H9 (cell line): ENCODE measurements around the gene RASL12. TPM values are rescaled to one million over a fixed set of nuclear protein-coding genes. Genes with fewer than 3 reads are reported as not detected.

ENCODE experiments used
- DNase-seq: peaks from one replicate; pipeline ENCODE4 v3.0.0-alpha.2; 2017
- H2AFZ ChIP-seq: one replicate; pipeline ENCODE4 v1.6.1; 2013; ENCODE audit warnings: mild to moderate bottlenecking, low read length, control low read depth, moderate library complexity
- H2AK5ac ChIP-seq: 2 replicates; pipeline ENCODE4 v1.6.1; 2013; ENCODE audit warnings: low read length, control low read depth, mixed read lengths; ENCODE audit not compliant: insufficient read length
- H2BK120ac ChIP-seq: one replicate; pipeline ENCODE4 v1.6.1; 2013; ENCODE audit warnings: low read depth, mild to moderate bottlenecking, low read length, control low read depth, inconsistent platforms; ENCODE audit not compliant: poor library complexity, severe bottlenecking
- H2BK12ac ChIP-seq: 2 replicates; pipeline ENCODE4 v1.6.1; 2013; ENCODE audit warnings: low read length, control low read depth, mixed read lengths, low read depth; ENCODE audit not compliant: insufficient read length
- H2BK15ac ChIP-seq: 2 replicates; pipeline ENCODE4 v1.6.1; 2013; ENCODE audit warnings: low read depth, low read length, control low read depth
- H2BK20ac ChIP-seq: one replicate; pipeline ENCODE4 v1.6.1; 2013; ENCODE audit warnings: low read depth, mild to moderate bottlenecking, low read length, control low read depth, inconsistent platforms; ENCODE audit not compliant: poor library complexity, severe bottlenecking
- H2BK5ac ChIP-seq: 2 replicates; pipeline ENCODE4 v1.6.1; 2013; ENCODE audit warnings: low read length, control low read depth, mixed read lengths; ENCODE audit not compliant: insufficient read length
- H3K14ac ChIP-seq: 2 replicates; pipeline ENCODE4 v1.6.1; 2013; ENCODE audit warnings: low read length, control low read depth; ENCODE audit not compliant: insufficient read depth
- H3K18ac ChIP-seq: 2 replicates; pipeline ENCODE4 v1.6.1; 2013; ENCODE audit warnings: low read depth, mild to moderate bottlenecking, mixed read lengths, low read length, control low read depth; ENCODE audit not compliant: insufficient read length
- H3K23ac ChIP-seq: 2 replicates; pipeline ENCODE4 v1.6.1; 2013; ENCODE audit warnings: low read length, control low read depth, mixed read lengths, low read depth; ENCODE audit not compliant: insufficient read length
- H3K23me2 ChIP-seq: 2 replicates; pipeline ENCODE4 v1.6.1; 2013; ENCODE audit warnings: low read depth, mild to moderate bottlenecking, mixed read lengths, low read length, control low read depth; ENCODE audit not compliant: insufficient read length, poor library complexity, severe bottlenecking
- H3K27ac ChIP-seq: 2 replicates; pipeline ENCODE4 v1.5.1; 2013; ENCODE audit warnings: low read length, control low read depth, mixed read lengths, low read depth; ENCODE audit not compliant: insufficient read length
- H3K27me3 ChIP-seq: 2 replicates; pipeline ENCODE4 v1.6.1; 2013; ENCODE audit warnings: low read length, control low read depth, inconsistent platforms; ENCODE audit not compliant: insufficient read depth
- H3K4ac ChIP-seq: 2 replicates; pipeline ENCODE4 v1.6.1; 2013; ENCODE audit warnings: low read depth, mild to moderate bottlenecking, control low read depth, inconsistent platforms, low read length, moderate library complexity
- H3K4me1 ChIP-seq: 2 replicates; pipeline ENCODE4 v1.6.1; 2013; ENCODE audit warnings: low read length, control low read depth, inconsistent platforms; ENCODE audit not compliant: insufficient read depth
- H3K4me2 ChIP-seq: 2 replicates; pipeline ENCODE4 v1.6.1; 2013; ENCODE audit warnings: low read length, control low read depth, mixed read lengths; ENCODE audit not compliant: insufficient read length, insufficient read depth
- H3K56ac ChIP-seq: 2 replicates; pipeline ENCODE4 v1.6.1; 2013; ENCODE audit warnings: low read depth, mild to moderate bottlenecking, mixed read lengths, low read length, control low read depth; ENCODE audit not compliant: insufficient read length
- H3K79me1 ChIP-seq: 2 replicates; pipeline ENCODE4 v1.6.1; 2013; ENCODE audit warnings: low read depth, mild to moderate bottlenecking, moderate library complexity, low read length, control low read depth, inconsistent platforms; ENCODE audit not compliant: insufficient read depth, poor library complexity, severe bottlenecking
- H3K79me2 ChIP-seq: 2 replicates; pipeline ENCODE4 v1.6.1; 2013; ENCODE audit warnings: low read length, control low read depth, inconsistent platforms; ENCODE audit not compliant: insufficient read depth
- H3K9ac ChIP-seq: 2 replicates; pipeline ENCODE4 v1.6.1; 2013; ENCODE audit warnings: low read length, control low read depth, mixed read lengths; ENCODE audit not compliant: insufficient read length; ENCODE audit errors: extremely low read depth
- H3K9me3 ChIP-seq: one replicate; pipeline ENCODE4 v1.6.1; 2013; ENCODE audit warnings: low read depth, low read length, inconsistent platforms; ENCODE audit not compliant: control insufficient read depth
- H3T11ph ChIP-seq: one replicate; pipeline ENCODE4 v1.6.1; 2013; ENCODE audit warnings: mild to moderate bottlenecking, low read length, control low read depth, inconsistent platforms
- H4K20me1 ChIP-seq: one replicate; pipeline ENCODE4 v1.6.1; 2013; ENCODE audit not compliant: control insufficient read depth, insufficient read length, insufficient read depth
- H4K5ac ChIP-seq: 2 replicates; pipeline ENCODE4 v1.6.1; 2013; ENCODE audit warnings: low read depth, mild to moderate bottlenecking, mixed read lengths, low read length, control low read depth; ENCODE audit not compliant: insufficient read length
- H4K8ac ChIP-seq: replicated peaks from 2 replicates; pipeline ENCODE4 v1.6.1; 2013; ENCODE audit warnings: low read length, control low read depth, mixed read lengths, low read depth; ENCODE audit not compliant: insufficient read length
- H4K91ac ChIP-seq: 2 replicates; pipeline ENCODE4 v1.6.1; 2013; ENCODE audit warnings: low read depth, mild to moderate bottlenecking, moderate library complexity, mixed read lengths, low read length, control low read depth; ENCODE audit not compliant: insufficient read length
- H3K27ac Mint-ChIP-seq, 3 experiments: 2 replicates in 2 of 3; 3 replicates in 1 of 3; pipeline ENCODE4 v1.8.0; 2020 to 2021; ENCODE audit warnings: mixed read lengths in 3 of 3, mild to moderate bottlenecking in 1 of 3, moderate library complexity in 1 of 3
- H3K27me3 Mint-ChIP-seq: 2 replicates; pipeline ENCODE4 v1.8.0; 2021; ENCODE audit warnings: low read depth, mild to moderate bottlenecking, moderate library complexity, mixed read lengths
- H3K36me3 Mint-ChIP-seq, 3 experiments: 2 replicates in 2 of 3; 3 replicates in 1 of 3; pipeline ENCODE4 v1.8.0; 2020 to 2021; ENCODE audit warnings: low read depth in 3 of 3, mixed read lengths in 3 of 3; ENCODE audit not compliant: insufficient read depth in 1 of 3
- H3K4me1 Mint-ChIP-seq, 2 experiments: 2 replicates each; pipeline ENCODE4 v1.8.0; 2020; ENCODE audit warnings: mixed read lengths in 2 of 2
- H3K4me3 Mint-ChIP-seq, 2 experiments: 2 replicates in 1 of 2; 3 replicates in 1 of 2; pipeline ENCODE4 v1.8.0; 2020 to 2021; ENCODE audit warnings: mild to moderate bottlenecking in 2 of 2, mixed read lengths in 2 of 2, moderate library complexity in 1 of 2
- H3K9me3 Mint-ChIP-seq, 2 experiments: 2 replicates in 1 of 2; 3 replicates in 1 of 2; pipeline ENCODE4 v1.8.0; 2020; ENCODE audit warnings: mild to moderate bottlenecking in 2 of 2, mixed read lengths in 2 of 2, moderate library complexity in 1 of 2
- CTCF ChIP-seq: fragments of 200-600 bp; sonication (generic); conservative IDR thresholded peaks from 3 replicates; pipeline ENCODE4 v1.8.0; 2021; ENCODE audit warnings: antibody characterized with exemption, mild to moderate bottlenecking
- WGBS: extraction: QIAGEN DNeasy Blood & Tissue Kit; methylation state at CpG from one replicate; pipeline ENCODE4 v1.1.7; 2013; ENCODE audit warnings: missing lambda C conversion rate, low lambda C conversion rate, mixed read lengths; ENCODE audit not compliant: insufficient read length; ENCODE audit errors: extremely low coverage; 5-methylcytosine and 5-hydroxymethylcytosine counted together
- total RNA-seq: library from RNA; stranded (reverse); gene quantifications from 2 replicates; pipeline ENCODE4 v1.2.1, GENCODE V29; 2021

The RASL12 gene
- total RNA-seq, 1 experiment from 2014 or later, result 7.5 TPM

DNA sequence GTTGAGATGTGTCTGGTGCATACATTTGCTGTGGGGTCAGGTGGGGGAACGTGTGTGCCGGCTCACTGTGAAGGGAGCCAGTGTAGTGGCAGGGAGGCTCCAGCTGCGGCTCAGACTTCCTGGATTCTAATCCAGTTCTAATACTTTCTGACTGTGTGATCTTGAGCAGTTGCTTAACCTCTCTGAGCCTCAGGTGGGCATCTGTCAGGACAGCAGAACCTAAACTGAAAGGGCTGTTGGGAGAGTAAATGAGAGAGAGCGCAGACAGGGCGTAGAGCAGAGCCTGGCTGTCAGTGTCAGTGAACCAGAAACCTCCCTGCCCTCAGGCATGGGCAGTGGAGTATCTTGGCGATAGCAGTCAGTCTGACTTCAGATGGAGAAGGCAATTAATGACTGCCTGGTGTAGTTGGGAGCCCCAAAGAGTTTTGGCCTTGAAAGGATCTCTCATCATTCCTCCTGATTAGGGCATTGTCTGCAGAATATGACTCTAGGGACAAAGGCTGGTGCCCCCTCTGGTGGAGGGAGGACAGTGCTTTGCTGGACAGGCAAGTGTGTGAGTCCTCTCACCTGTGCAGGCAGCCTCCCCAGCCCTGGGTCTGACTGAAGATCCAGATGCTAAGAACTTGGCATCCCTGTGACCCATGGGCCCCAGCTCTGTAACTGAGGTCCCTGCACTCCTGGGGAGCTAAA is 18.3 kb upstream of the RASL12 start:
- Histone ChIP-seq H2AK5ac (no peak overlapping the region), H3K4me2 (no peak overlapping the region), H4K91ac (no peak overlapping the region), H3K23me2 (no peaks in the 10 kb centered on the region), H3K4ac (no peak overlapping the region), H3K9ac (no peak overlapping the region), H4K8ac (no peak overlapping the region), H2BK15ac (no peak overlapping the region), H4K5ac (no peak overlapping the region), H3K27me3 (no peaks in the 10 kb centered on the region), H3K18ac (no peak overlapping the region), H2BK5ac (no peak overlapping the region), H2BK20ac (no peak overlapping the region), H2BK12ac (no peak overlapping the region), H3K79me2 (no peaks in the 10 kb centered on the region), H3K79me1 (no peaks in the 10 kb centered on the region), H3K23ac (no peak overlapping the region), H3K56ac (no peak overlapping the region), H3T11ph (no peak overlapping the region), H3K14ac (no peak overlapping the region), H3K9me3 (no peaks in the 10 kb centered on the region), H2AFZ (no peak overlapping the region), H3K4me1 (peaks cover 16% of the 10 kb centered on the region; the same call in 1 of the 2 replicates), H2BK120ac (no peak overlapping the region), H4K20me1 (no peaks in the 10 kb centered on the region), H3K27ac (no peak overlapping the region)
- Mint-ChIP-seq H3K27ac (no peak overlapping the region), H3K9me3 (no peaks in the 10 kb centered on the region; a peak in 1 of 5 replicates), H3K4me1 (peaks cover 62 to 77% of the 10 kb centered on the region in 2 experiments), H3K4me3 (no peak overlapping the region), H3K36me3 (no peaks in the 10 kb centered on the region), H3K27me3 (peaks cover 21% of the 10 kb centered on the region)
- peak; percentile 82 for DNase-seq
- TF ChIP-seq CTCF, result peak; percentile 70
- WGBS, result no CpG with 5 or more reads among the region's 6 CpGs
